Fibroblast of skin of right biceps (primary cell): ENCODE measurements around the gene CYP3A5.
A peak's percentile ranks its signal among the peaks of the same experiment; 100 is the strongest.
"Not testable (repeated sequence)": the region's sequence is repeated elsewhere in the genome, so short reads cannot be mapped to it uniquely, and the experiment has no call there.

Experiments
- DNase-seq: peaks from one replicate; pipeline ENCODE4 v3.0.0-alpha.2; 2013

CYP3A5 gene

GRCh38 chr7:99685129-99685758 is 5.4 kb upstream of the CYP3A5 start:
- DNase-seq, result no peak

GRCh38 chr7:99679032-99679399 is 780 bp downstream of the CYP3A5 start:
- DNase-seq, result peak; percentile 7

GRCh38 chr7:99677648-99678045 is 2.1 kb downstream of the CYP3A5 start:
- no peak for DNase-seq

GRCh38 chr7:99677013-99677647 is 2.7 kb downstream of the CYP3A5 start:
- peak; percentile 12 for DNase-seq

GRCh38 chr7:99674995-99675742 is 4.6 kb downstream of the CYP3A5 start:
- DNase-seq, result no peak

- DNase-seq, result no peak
Measured at GRCh38 chr7:99672573-99672972, 7.2 kb downstream of the CYP3A5 start.

- peak; percentile 5 for DNase-seq
Measured at GRCh38 chr7:99669782-99670181, 10.0 kb downstream of the CYP3A5 start.

- DNase-seq, result no peak
Measured at GRCh38 chr7:99668541-99668940, 11.3 kb downstream of the CYP3A5 start.

GRCh38 chr7:99667179-99667578 is 12.6 kb downstream of the CYP3A5 start:
- no peak for DNase-seq

GRCh38 chr7:99666013-99666395 is 13.8 kb downstream of the CYP3A5 start:
- no peak for DNase-seq

GRCh38 chr7:99665312-99666012 is 14.3 kb downstream of the CYP3A5 start:
- DNase-seq, result no peak

GRCh38 chr7:99657879-99658278 is 21.9 kb downstream of the CYP3A5 start:
- DNase-seq, result not testable (repeated sequence)

- not testable (repeated sequence) for DNase-seq
Measured at GRCh38 chr7:99654626-99655025, 25.2 kb downstream of the CYP3A5 start.

- DNase-seq, result no peak
Measured at GRCh38 chr7:99653754-99654153, 26.0 kb downstream of the CYP3A5 start.

GRCh38 chr7:99653269-99653668 is 26.5 kb downstream of the CYP3A5 start:
- DNase-seq, result not testable (repeated sequence)

GRCh38 chr7:99652671-99653070 is 27.1 kb downstream of the CYP3A5 start:
- no peak for DNase-seq

- DNase-seq, result no peak
Measured at GRCh38 chr7:99651290-99651689, 28.5 kb downstream of the CYP3A5 start.

GRCh38 chr7:99648843-99649242 is 31.0 kb downstream of the CYP3A5 start:
- DNase-seq, result peak; percentile 2

GRCh38 chr7:99645590-99645989 is 34.2 kb downstream of the CYP3A5 start:
- DNase-seq, result no peak

- DNase-seq, result no peak
Measured at GRCh38 chr7:99644431-99644830, 35.4 kb downstream of the CYP3A5 start.

GRCh38 chr7:99643464-99643863 is 36.3 kb downstream of the CYP3A5 start:
- DNase-seq, result no peak

- no peak for DNase-seq
Measured at GRCh38 chr7:99642027-99642426, 37.8 kb downstream of the CYP3A5 start.

- no peak for DNase-seq
Measured at GRCh38 chr7:99639267-99639666, 40.5 kb downstream of the CYP3A5 start.

GRCh38 chr7:99638731-99639130 is 41.1 kb downstream of the CYP3A5 start:
- DNase-seq, result no peak
